ENCODE results near the gene FGF10. TPM values are rescaled to one million over a fixed set of nuclear protein-coding genes. Genes with fewer than 3 reads are reported as not detected.

FGF10 gene
- total RNA-seq, 1 experiment from 2014 or later, result 0.37 TPM

DNA sequence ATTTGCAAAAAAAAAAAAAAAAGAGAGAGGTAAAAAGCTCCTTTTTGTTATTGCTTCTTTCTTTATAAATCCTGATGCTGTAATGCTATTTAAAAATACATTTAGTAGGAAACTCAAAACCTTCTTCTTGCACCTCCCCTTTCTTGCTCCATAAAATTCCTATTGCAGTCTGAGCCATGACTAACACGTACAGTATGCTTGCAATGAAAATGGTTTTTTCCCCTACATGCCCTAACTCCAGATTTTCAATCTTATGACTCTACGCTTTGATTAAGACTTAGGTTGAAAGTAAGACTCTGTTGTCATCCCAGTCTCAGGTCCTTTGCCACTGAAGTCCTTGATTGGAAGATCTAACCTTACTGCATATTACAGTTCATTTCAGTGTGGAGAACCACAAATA is 23.9 kb downstream of the FGF10 start:
- Mint-ChIP-seq H3K27me3 (ENCODE audit: low read depth) (no peaks in the 10 kb centered on the region), H3K27ac (no peak overlapping the region), H3K4me1 (peaks cover 5% of the 10 kb centered on the region), H3K4me3 (no peak overlapping the region), H3K36me3 (no peaks in the 10 kb centered on the region), H3K9me3 (no peaks in the 10 kb centered on the region)
- TF ChIP-seq CREM (CRISPR knock-in tag; IDR thresholded peaks at IDR 0.05) (no peak), NFE2L1 (CRISPR knock-in tag; IDR thresholded peaks at IDR 0.05) (no peak), KAT7 (CRISPR knock-in tag; IDR thresholded peaks at IDR 0.05; ENCODE audit: borderline replicate concordance) (no peak), NFATC4 (CRISPR knock-in tag; IDR thresholded peaks at IDR 0.05) (no peak), ELF4 (CRISPR knock-in tag; IDR thresholded peaks at IDR 0.05; ENCODE audit: low read depth) (no peak), MYBL2 (CRISPR knock-in tag; IDR thresholded peaks at IDR 0.05) (no peak), ZNF138 (CRISPR knock-in tag; conservative IDR thresholded peaks at IDR 0.05) (no peak), NR1H2 (CRISPR knock-in tag; IDR thresholded peaks at IDR 0.05) (no peak)
- TF ChIP-seq, protein P1, sequence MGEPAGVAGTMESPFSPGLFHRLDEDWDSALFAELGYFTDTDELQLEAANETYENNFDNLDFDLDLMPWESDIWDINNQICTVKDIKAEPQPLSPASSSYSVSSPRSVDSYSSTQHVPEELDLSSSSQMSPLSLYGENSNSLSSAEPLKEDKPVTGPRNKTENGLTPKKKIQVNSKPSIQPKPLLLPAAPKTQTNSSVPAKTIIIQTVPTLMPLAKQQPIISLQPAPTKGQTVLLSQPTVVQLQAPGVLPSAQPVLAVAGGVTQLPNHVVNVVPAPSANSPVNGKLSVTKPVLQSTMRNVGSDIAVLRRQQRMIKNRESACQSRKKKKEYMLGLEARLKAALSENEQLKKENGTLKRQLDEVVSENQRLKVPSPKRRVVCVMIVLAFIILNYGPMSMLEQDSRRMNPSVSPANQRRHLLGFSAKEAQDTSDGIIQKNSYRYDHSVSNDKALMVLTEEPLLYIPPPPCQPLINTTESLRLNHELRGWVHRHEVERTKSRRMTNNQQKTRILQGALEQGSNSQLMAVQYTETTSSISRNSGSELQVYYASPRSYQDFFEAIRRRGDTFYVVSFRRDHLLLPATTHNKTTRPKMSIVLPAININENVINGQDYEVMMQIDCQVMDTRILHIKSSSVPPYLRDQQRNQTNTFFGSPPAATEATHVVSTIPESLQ (CRISPR knock-in tag; IDR thresholded peaks at IDR 0.05), result no peak
- TF ChIP-seq, protein P2, sequence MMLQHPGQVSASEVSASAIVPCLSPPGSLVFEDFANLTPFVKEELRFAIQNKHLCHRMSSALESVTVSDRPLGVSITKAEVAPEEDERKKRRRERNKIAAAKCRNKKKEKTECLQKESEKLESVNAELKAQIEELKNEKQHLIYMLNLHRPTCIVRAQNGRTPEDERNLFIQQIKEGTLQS (CRISPR knock-in tag; conservative IDR thresholded peaks at IDR 0.05), result no peak
- TF ChIP-seq, protein P3, sequence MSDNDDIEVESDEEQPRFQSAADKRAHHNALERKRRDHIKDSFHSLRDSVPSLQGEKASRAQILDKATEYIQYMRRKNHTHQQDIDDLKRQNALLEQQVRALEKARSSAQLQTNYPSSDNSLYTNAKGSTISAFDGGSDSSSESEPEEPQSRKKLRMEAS (CRISPR knock-in tag; IDR thresholded peaks at IDR 0.05), result no peak
- TF ChIP-seq, protein P4, sequence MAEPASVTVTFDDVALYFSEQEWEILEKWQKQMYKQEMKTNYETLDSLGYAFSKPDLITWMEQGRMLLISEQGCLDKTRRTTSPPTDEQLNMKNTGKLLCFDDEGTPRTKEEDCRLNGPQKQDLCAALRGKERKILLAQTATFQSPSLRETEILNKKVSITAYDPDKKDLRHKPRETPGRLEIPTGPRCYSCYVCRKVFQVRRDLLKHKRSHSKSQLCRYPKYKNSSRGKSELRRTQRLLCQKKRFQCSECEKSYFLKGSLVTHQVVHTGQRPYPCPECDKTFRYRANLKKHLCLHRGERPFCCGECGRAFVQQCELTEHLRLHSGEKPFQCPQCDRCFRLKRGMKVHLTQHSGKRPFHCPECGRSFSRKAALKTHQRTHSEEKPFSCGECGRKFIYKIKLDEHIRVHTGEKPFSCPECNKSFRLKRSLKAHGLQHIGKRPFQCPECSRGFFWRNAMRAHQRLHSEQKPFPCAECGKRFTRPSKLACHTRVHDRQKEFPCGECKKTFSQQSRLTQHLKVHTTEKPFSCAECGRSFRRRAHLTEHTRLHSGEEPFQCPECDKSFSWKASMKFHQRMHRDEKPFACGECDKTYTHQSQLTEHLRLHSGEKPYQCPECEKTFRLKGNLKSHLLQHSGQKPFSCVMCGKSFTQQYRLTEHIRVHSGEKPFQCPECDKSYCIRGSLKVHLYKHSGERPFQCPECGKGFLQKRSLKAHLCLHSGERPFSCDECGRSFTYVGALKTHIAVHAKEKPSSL (CRISPR knock-in tag; conservative IDR thresholded peaks at IDR 0.05), result no peak
- TF ChIP-seq, protein P5, sequence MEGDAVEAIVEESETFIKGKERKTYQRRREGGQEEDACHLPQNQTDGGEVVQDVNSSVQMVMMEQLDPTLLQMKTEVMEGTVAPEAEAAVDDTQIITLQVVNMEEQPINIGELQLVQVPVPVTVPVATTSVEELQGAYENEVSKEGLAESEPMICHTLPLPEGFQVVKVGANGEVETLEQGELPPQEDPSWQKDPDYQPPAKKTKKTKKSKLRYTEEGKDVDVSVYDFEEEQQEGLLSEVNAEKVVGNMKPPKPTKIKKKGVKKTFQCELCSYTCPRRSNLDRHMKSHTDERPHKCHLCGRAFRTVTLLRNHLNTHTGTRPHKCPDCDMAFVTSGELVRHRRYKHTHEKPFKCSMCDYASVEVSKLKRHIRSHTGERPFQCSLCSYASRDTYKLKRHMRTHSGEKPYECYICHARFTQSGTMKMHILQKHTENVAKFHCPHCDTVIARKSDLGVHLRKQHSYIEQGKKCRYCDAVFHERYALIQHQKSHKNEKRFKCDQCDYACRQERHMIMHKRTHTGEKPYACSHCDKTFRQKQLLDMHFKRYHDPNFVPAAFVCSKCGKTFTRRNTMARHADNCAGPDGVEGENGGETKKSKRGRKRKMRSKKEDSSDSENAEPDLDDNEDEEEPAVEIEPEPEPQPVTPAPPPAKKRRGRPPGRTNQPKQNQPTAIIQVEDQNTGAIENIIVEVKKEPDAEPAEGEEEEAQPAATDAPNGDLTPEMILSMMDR (IDR thresholded peaks at IDR 0.05), result no peak
- TF ChIP-seq, protein P6, sequence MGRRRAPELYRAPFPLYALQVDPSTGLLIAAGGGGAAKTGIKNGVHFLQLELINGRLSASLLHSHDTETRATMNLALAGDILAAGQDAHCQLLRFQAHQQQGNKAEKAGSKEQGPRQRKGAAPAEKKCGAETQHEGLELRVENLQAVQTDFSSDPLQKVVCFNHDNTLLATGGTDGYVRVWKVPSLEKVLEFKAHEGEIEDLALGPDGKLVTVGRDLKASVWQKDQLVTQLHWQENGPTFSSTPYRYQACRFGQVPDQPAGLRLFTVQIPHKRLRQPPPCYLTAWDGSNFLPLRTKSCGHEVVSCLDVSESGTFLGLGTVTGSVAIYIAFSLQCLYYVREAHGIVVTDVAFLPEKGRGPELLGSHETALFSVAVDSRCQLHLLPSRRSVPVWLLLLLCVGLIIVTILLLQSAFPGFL (CRISPR knock-in tag; IDR thresholded peaks at IDR 0.05; ENCODE audit: borderline replicate concordance), result no peak
- TF ChIP-seq, protein P7, sequence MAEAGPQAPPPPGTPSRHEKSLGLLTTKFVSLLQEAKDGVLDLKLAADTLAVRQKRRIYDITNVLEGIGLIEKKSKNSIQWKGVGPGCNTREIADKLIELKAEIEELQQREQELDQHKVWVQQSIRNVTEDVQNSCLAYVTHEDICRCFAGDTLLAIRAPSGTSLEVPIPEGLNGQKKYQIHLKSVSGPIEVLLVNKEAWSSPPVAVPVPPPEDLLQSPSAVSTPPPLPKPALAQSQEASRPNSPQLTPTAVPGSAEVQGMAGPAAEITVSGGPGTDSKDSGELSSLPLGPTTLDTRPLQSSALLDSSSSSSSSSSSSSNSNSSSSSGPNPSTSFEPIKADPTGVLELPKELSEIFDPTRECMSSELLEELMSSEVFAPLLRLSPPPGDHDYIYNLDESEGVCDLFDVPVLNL (CRISPR knock-in tag; IDR thresholded peaks at IDR 0.05; ENCODE audit: borderline replicate concordance, low read depth), result no peak
- TF ChIP-seq, protein P8, sequence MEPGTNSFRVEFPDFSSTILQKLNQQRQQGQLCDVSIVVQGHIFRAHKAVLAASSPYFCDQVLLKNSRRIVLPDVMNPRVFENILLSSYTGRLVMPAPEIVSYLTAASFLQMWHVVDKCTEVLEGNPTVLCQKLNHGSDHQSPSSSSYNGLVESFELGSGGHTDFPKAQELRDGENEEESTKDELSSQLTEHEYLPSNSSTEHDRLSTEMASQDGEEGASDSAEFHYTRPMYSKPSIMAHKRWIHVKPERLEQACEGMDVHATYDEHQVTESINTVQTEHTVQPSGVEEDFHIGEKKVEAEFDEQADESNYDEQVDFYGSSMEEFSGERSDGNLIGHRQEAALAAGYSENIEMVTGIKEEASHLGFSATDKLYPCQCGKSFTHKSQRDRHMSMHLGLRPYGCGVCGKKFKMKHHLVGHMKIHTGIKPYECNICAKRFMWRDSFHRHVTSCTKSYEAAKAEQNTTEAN (CRISPR knock-in tag; IDR thresholded peaks at IDR 0.05), result no peak
- no peak for DNase-seq (ENCODE audit: low spot score)
- ChIA-PET POLR2A (no interaction called here), CTCF (interaction anchor here (0.9 kb wide), 1 partner anchor 33 kb away, joined by 3 read pairs; no protein-coding TSS in a partner anchor)
- ATAC-seq, result no peak

Data from WTC11 (cell line).